NCI-H2029 treated with DMSO at 0.1 percent for 48 hours (cell line): Measurements from ENCODE around the gene RHBDF1.
"Not testable (repeated sequence)": the region's sequence is repeated elsewhere in the genome, so short reads cannot be mapped to it uniquely, and the experiment has no call there.

Experiments
- DNase-seq: peaks from one replicate; lab custom pipeline; 2025; lab: John Stamatoyannopoulos, UW

Gene RHBDF1

GRCh38 chr16:58491-59439 is 13.7 kb downstream of the RHBDF1 start:
- DNase-seq, result no peak

- DNase-seq, result no peak
These were observed 14.7 kb downstream of the RHBDF1 start for GRCh38 chr16:57711-58110.

GRCh38 chr16:56231-56927 is 16.1 kb downstream of the RHBDF1 start:
- DNase-seq, result no peak

- no peak for DNase-seq
These were observed 16.8 kb downstream of the RHBDF1 start for GRCh38 chr16:55571-56136.

- no peak for DNase-seq
These were observed 18.2 kb downstream of the RHBDF1 start for GRCh38 chr16:54237-54581.

GRCh38 chr16:53346-54236 is 18.8 kb downstream of the RHBDF1 start, which contains the start of the genes POLR3K and SNRNP25:
Gene POLR3K, minus strand, starts transcription at chr16:53608. Its CDS starts 22 bp downstream, at chr16:53586.
Gene SNRNP25, plus strand, starts transcription at chr16:53828. Its CDS starts 189 bp downstream, at chr16:54017.
- DNase-seq, result peak; percentile 84

GRCh38 chr16:50769-51591 is 21.5 kb downstream of the RHBDF1 start:
- DNase-seq, result no peak

- DNase-seq, result no peak
These were observed 25.2 kb downstream of the RHBDF1 start for GRCh38 chr16:47234-47633.

- DNase-seq, result not testable (repeated sequence)
These were observed 25.9 kb downstream of the RHBDF1 start for GRCh38 chr16:46510-46909.

- no peak for DNase-seq
These were observed 27.0 kb downstream of the RHBDF1 start for GRCh38 chr16:45454-45853.

- no peak for DNase-seq
These were observed 27.8 kb downstream of the RHBDF1 start for GRCh38 chr16:44655-45054.

GRCh38 chr16:43294-43693 is 29.1 kb downstream of the RHBDF1 start:
- no peak for DNase-seq

GRCh38 chr16:42691-43090 is 29.7 kb downstream of the RHBDF1 start:
- no peak for DNase-seq

GRCh38 chr16:42069-42457 is 30.4 kb downstream of the RHBDF1 start:
- no peak for DNase-seq

- DNase-seq, result no peak
These were observed 30.9 kb downstream of the RHBDF1 start for GRCh38 chr16:41439-42068.

- peak; percentile 45 for DNase-seq
These were observed 33.2 kb downstream of the RHBDF1 start for GRCh38 chr16:38941-39892.

GRCh38 chr16:38206-38605 is 34.2 kb downstream of the RHBDF1 start:
- DNase-seq, result not testable (repeated sequence)

- DNase-seq, result no peak
These were observed 34.9 kb downstream of the RHBDF1 start for GRCh38 chr16:37511-37910.

- DNase-seq, result no peak
These were observed 36.0 kb downstream of the RHBDF1 start for GRCh38 chr16:36336-36984.
